Measurements from ENCODE around the gene ATXN1. TPM values are rescaled to one million over a fixed set of nuclear protein-coding genes. Genes with fewer than 3 reads are reported as not detected.

ATXN1 gene
- total and polyA plus RNA-seq, 2 of the 8 experiments (the other 6 are each of a cell fraction or from before 2014, with no cell fraction given) = 1.6 to 4.0 TPM

DNA sequence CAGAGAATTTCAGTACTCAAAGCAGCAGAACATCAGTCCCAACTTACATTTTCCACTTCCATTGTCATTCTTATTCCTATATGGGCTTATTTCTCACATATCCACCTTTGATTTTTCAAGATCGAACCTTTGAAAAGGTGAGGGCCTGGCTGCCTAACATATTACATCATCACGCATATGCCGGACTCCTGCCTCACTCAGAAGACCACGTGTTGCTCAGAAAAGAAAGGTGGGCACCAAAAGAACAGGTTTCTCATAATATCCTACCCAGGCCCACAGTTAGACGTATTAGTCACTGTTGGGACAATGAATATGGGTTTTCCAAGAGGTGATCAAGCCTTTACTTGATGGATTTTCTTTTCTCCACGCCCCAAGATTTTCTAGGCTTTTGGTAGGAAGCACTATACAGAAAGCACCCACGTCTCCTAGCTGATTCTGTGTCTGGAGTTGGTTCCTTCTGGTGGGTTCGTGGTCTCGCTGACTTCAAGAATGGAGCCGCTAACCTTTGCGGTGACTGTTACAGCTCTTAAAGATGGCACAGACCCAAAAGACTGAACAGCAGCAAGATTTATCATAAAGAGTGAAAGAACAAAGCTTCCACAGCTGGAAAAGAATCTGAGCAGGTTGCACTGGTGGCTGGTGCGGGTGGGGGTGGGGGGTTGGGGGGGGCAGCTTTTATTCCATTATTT is 168.9 kb downstream of the ATXN1 start (continued):
- TF ChIP-seq EP300 (IDR thresholded peaks at IDR 0.05; ENCODE audit: borderline replicate concordance in 1 of 2, low read depth in 2 of 2, low read length in 2 of 2) = no peak
- TF ChIP-seq CHD2 (IDR thresholded peaks at IDR 0.05; ENCODE audit: low read length) = no peak
- TF ChIP-seq CEBPB (IDR thresholded peaks at IDR 0.05; ENCODE audit: low read depth, low read length) = no peak
- no peak for TF ChIP-seq CREB1 (IDR thresholded peaks at IDR 0.05)
- TF ChIP-seq BRCA1 (IDR thresholded peaks at IDR 0.05; ENCODE audit: low read depth, low read length) = no peak
- no peak for TF ChIP-seq SIRT6 (IDR thresholded peaks at IDR 0.05; ENCODE audit: low read length)
- TF ChIP-seq ZNF274 (IDR thresholded peaks at IDR 0.05; ENCODE audit: borderline replicate concordance, extremely low read depth, low read length) = no peak
- TF ChIP-seq SRF (IDR thresholded peaks at IDR 0.05; ENCODE audit: low read depth, low read length) = no peak
- TF ChIP-seq TBP (IDR thresholded peaks at IDR 0.05; ENCODE audit: low read depth, low read length) = no peak
